NK-92 (cell line): ENCODE data around the gene CNTN4.

Experiments used
- DNase-seq: peaks from one replicate; lab custom pipeline; 2025; ENCODE audit not compliant: unreplicated experiment; lab: John Stamatoyannopoulos, UW

Gene CNTN4

DNA sequence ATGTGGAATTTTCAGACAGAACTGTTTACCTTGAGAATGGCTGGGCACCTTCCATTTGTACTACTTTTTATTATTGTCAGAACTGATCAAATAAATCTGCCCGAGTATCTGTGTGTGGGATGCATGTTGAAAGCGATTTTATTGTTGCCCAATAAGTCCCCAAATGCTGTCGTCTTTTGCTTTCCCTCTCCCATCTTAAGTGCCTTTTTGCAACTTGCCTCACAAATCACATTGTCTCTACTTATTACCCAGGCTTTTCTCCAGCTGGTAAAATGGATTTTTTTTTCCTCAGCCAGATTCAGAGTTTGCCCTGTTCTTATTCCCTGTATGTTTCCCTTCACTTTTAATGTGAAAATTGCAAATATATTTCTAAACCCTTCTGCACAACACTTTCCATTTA, 163.1 kb downstream of the CNTN4 start:
- no peak for DNase-seq

DNA sequence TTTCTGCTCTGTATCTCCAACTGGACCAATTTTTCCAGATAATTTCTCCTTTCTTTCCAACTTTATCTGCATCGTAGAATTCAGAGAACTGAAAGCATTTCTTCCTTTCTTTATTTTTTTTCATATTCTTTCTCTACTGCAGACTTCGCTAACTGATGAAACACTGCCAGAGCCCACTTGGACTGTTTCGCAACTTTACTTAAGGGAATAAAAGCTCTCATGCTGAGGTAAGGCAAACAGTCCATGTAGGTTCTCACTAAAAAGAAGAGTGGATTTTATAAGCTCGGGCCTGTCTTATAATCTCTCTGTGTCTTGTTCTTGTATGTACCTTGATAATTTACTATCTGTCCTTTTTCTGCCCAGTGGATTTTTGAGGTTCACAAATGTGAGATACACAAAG, 163.5 kb downstream of the CNTN4 start:
- no peak for DNase-seq

- no peak for DNase-seq
Observed at GRCh38 chr3:2266606-2267005, 167.9 kb downstream of the CNTN4 start.

DNA sequence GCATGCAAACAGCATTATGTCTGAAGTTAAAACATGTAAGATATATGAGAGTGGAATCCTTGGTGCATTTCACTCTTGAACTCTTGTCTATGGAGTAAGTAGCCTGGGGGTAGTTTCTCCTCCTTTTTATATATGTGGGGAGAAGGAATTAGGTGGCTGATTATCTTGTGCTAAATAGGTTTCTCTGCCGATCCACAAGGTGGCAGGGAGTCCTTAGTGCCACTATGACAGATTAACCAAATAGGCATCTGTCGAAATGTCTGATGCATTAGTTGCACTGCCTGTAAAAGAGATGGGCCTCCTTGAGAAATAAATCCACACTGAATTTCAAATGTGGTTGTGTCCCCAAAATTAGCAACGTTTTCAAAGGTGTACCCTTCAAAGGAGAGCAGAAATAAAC, 170.1 kb downstream of the CNTN4 start:
- no peak for DNase-seq

DNA sequence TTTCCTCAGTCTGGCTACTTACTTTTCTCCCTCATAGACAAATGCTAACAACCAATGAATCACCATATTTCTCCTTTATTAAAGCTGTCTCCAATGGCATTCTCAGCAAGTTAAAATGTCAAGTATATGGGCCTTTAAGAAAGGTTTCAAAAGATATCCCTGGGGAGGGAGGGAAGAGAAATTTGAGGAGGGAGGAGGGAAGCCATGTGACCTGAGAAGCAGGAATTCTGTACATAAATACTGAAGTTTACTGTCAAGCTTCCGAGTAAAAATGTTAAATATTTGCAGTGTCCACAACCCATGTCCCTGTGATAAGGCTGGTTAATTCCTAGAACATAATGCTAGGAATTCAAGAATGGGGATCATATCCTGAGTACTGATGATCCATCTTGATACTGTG, 175.9 kb downstream of the CNTN4 start:
- DNase-seq = no peak

DNA sequence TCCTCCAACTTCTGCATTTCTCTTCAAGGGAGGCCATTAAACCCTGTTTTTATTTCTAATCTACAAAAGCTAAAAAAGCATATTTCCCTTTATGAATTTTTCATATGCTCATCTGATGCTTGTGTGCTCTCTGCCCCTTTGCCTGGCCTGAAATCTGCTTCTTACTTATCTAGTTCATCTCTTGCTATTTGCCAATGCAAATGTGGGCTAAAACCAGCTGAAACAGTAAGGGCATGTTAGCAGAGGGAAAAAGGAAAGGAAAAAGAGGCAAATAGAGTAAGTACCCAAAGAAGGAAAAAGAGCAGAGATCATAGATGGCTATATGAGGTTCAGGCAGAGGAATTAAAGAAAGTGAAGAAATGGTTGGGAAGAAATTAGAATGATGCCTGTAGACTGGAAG, 185.2 kb downstream of the CNTN4 start:
- no peak for DNase-seq

DNA sequence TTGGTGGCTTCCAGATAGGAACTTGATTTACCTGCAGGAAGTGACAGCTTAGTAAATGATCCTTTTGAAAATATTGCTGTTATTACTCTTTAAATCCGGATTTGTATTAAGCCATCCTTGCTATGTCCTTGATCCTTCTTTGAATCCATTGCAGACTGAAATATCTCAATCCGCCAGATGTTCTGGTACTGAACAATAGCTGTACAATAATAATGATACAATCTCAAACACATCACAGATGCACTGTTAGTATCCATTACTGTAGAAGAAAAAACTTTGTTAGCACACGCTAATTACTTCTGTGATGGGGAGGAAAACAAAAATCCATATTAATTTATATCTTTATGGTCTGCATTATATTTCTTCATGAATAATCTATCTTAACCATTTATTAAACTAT, 202.3 kb downstream of the CNTN4 start:
- DNase-seq = no peak

GRCh38 chr3:2301361-2301760, 202.7 kb downstream of the CNTN4 start:
- DNase-seq = no peak

GRCh38 chr3:2303566-2303965, 204.9 kb downstream of the CNTN4 start:
- DNase-seq = no peak

- no peak for DNase-seq
Observed at GRCh38 chr3:2311022-2311421, 212.4 kb downstream of the CNTN4 start.

DNA sequence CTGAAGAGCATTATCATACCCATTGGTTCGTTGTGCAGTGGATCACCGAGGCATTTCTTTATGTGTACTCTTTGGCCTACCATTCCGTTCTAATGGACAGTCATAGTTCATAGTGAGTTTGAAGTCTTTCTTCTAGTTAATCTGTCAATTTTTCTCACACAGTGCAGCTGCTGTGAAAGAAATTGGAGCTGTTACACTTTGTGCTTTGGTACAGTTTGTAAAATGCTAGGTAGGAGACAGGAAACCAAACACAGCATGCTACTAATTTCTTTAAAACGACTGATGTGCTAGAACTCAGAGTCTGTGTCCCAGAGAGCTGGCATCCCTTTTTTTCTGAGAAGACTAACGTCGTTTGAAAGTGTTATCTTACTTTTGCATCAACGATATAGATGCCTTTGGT, 218.9 kb downstream of the CNTN4 start:
- no peak for DNase-seq

GRCh38 chr3:2334921-2335320, 236.3 kb downstream of the CNTN4 start:
- no peak for DNase-seq

DNA sequence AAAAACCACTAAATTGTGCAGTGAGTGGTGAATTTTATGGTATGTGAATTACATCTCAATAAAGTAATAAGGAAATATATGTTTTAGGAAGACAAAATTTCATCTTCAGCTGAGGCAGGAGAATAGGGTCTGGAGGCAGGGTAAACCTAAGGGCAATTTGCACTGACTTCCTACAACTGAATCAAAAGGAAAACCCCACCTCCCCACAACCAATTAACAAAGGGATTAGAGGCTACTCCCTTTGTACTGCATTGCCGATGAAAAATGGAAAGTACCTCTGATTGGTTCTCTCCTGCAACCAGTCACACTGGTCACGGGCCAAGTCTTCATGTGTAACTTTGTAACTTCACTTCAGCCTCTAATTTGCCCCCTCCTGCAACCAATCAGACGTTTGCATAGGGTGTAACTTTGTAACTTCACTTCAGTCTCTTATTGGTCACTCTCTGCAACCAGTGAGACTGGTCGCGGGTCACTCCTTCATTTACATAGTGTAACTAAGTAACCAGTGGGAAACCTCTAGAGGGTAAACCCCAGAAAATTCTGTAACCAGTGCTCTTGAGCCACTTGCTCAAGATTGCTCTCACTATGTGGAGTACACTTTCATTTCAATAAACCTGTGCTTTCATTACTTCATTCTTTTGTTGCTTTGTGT, 244.5 kb downstream of the CNTN4 start:
- no peak for DNase-seq

DNA sequence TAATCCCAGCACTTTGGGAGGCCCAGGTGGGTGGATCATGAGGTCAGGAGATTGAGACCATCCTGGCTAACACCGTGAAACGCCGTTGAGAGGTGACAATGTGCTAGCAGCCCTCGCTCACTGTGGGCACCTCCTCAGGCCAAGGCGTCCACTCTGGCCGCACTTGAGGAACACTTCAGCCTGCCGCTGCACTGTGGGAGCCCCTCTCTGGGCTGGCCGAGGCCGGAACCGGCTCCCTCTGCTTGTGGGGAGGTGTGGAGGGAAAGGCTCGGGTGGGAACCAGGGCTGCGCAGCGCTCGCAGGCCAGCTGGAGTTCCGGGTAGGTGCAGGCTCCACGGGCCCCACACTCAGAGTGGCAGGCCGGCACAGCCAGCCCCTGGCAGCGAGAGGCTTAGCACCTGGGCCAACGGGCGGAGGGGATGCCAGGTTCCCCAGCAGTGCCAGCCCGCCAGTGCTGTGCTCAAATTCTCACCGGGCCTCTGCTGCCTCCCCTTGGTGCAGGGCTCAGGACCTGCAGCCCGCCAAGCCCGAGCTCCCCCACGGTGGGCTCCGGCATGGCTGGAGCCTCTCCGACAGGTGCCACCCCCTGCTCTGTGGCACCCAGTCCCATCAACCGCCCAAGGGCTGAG, 253.6 kb downstream of the CNTN4 start:
- no peak for DNase-seq

- DNase-seq = no peak
Observed at GRCh38 chr3:2354702-2355101, 256.0 kb downstream of the CNTN4 start.

DNA sequence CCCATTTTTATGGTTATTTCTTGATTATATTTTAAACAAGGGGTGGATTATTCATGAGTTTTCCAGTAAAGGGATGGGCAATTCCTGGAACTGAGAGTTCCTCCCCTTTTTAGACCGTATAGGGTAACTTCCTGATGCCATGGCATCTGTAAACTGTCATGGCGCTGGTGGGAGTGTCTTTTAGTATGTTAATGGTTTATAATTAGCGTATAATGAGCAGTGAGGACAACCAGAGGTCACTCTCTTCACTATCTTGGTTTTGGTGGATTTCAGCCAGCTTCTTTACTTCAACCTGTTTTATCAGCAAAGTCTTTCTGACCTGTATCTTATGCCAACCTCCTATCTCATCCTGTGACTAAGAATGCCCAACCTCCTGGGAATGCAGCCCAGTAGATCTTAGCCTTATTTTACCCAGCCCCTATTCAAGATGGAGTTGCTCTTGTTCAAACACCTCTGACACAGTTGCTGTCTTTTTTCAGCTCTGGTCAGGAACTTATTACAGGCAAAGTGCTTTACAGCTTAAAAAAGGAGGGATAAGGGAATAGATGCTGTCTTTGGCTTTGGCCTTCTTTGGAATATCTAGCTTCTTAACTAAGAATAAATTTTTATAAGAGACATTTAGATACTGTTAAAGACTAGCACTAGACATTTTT, 257.8 kb downstream of the CNTN4 start:
- no peak for DNase-seq

GRCh38 chr3:2360815-2361214, 262.1 kb downstream of the CNTN4 start:
- DNase-seq = no peak

GRCh38 chr3:2362122-2362521, 263.5 kb downstream of the CNTN4 start:
- DNase-seq = no peak

DNA sequence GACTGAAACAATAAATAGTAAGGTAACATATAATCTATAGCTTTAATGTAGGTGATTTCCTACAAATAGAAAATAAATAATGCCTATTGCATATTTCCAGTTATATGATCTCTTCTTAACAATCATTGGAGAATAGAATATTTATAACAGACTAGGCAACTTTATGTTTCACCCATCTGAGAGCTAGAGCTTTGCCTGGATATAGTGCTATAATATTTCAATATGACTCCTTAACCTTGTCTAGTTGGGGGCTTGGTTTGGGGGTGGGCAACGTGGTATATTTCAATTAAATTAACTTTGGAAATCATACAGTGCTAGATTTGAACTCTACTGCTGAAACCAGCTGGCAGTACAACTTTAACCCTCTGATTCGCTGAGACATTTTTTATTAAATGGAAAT, 265.2 kb downstream of the CNTN4 start:
- no peak for DNase-seq

DNA sequence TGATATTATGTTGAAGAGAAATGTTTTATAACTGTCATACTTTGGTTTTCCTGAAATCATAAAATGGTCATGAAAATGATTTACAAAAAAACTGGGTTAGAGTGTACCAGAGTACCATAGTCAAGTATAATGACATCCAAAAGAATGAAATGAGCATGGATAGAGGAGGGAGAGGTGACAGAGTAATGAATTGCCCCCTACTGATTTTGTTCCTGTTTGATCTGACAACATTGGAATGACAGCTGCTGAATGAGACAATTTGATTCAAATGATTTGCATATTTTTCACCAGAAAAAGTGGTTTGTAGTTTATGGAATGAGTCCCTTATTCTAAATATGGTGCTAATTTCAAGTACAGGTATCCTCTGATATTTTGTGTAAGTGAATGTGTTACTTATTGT, 271.7 kb downstream of the CNTN4 start:
- DNase-seq = no peak

DNA sequence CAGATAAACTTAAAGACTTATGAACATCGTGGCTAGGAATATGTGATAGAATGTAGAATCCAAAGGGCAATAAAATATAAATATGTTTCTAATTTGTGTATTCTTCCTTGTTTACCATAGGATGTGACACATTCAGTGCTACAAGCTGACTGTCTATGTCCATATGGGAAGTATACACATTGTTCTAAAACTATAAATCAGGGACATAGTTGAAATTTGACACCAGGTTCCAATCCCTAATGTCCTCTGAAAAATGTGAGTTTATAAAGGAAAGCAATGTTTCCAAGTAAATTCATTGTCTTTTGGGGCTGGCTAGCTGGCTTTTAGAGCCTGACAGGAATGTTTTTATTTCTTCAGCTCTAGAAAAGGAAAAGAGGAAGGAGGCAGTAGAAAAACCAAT, 273.6 kb downstream of the CNTN4 start:
- DNase-seq = no peak

DNA sequence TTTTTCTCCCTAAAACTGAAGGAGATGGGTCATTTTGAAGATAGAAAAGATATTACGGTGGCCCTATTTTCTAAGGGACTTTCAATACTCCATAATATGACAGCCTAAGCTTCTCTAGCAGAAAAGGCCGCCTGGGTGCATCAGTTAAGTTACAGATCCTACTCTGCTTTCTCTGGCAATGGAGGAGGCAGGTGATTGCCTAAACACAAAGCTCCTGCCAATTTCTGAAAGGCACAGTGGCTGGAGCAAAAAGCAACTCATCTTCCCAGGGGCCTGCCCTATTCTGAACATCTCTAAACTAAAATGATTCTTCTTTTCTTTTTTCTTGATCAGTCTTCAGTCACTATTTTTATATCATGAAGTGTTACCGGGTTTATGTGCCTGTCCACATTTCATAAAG, 276.7 kb downstream of the CNTN4 start:
- DNase-seq = no peak

DNA sequence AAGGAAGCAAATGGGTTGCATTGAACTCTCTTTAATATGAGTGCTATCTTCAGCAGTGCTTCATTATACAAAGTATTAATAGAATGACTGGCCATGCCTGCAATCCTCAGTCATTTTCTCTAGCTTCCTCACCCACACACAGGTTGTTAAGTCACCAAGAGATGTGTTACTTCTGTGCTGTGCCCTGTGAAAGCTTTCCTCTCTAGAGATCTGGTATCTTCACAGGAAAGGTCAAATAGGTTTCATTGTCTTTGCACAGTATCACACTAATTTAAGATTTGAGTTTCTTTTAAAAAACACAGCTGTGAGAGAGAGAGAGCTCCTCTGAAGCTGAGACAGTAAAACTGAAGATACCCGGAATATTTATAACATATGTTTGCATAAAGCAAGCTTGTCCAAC, 278.6 kb downstream of the CNTN4 start:
- no peak for DNase-seq
